PC-3 (cell line): ENCODE measurements around the gene CABLES1.

ENCODE experiments used
- EZH2phosphoT487 ChIP-seq: fragments of 300-600 bp; sonication (generic); IDR thresholded peaks from 2 replicates; pipeline ENCODE4 v1.6.1; 2018; ENCODE audit warnings: mild to moderate bottlenecking, antibody characterized with exemption, low read length, borderline replicate concordance
- TF ChIP-seq, protein P1 (sequence below): fragments of 300-600 bp; sonication (generic); conservative IDR thresholded peaks from 2 replicates; pipeline ENCODE4 v1.5.1; 2017; ENCODE audit warnings: antibody characterized with exemption, low read depth, mild to moderate bottlenecking, low read length

DNA sequence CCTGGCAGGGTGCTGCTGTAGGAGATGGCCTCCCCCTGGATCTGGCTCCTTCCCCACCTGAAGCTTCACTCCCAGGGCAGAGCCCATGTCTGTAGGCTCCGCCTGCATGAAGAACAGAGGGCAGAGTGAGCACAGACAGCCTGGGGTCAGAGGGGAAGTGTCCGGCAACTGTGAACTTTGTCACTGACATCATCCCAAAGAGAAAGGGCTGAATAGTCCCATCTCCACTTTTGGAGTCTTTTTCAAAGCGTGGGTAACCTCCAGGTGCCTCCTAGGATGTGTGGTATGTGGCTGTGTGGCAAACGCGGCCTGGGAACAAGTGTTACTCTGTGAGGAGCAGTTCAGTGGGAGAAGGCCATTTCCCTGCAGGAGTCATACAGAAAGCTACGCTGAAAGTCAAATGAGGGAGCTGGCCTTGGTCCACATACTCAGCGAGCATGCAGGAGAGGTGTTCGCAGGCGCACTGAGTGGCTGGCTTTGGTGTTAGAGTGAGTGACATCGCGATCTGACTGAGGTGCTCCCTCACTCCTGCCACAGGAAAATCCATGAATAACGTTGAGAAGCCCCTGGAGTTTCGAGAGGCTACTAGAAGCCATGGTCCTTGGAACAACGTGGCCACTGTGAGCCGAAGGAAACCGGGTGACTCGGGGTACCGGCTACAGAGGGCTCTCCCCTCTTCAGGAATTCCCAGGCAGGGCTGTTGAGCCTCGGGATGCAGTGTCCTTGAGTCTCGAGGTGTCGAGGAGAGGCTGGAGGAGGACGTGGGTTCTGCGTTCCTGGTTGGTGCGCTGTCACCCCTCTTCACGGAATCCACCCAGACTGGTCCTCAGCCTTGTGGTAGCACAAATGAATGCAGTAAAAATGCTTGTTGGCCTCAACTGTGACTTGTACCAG, 54.7 kb downstream of the CABLES1 start:
- TF ChIP-seq, protein P1, sequence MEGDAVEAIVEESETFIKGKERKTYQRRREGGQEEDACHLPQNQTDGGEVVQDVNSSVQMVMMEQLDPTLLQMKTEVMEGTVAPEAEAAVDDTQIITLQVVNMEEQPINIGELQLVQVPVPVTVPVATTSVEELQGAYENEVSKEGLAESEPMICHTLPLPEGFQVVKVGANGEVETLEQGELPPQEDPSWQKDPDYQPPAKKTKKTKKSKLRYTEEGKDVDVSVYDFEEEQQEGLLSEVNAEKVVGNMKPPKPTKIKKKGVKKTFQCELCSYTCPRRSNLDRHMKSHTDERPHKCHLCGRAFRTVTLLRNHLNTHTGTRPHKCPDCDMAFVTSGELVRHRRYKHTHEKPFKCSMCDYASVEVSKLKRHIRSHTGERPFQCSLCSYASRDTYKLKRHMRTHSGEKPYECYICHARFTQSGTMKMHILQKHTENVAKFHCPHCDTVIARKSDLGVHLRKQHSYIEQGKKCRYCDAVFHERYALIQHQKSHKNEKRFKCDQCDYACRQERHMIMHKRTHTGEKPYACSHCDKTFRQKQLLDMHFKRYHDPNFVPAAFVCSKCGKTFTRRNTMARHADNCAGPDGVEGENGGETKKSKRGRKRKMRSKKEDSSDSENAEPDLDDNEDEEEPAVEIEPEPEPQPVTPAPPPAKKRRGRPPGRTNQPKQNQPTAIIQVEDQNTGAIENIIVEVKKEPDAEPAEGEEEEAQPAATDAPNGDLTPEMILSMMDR: no peak
- TF ChIP-seq EZH2phosphoT487: no peak
